Loucy (cell line): ENCODE measurements around the gene NINL.

Experiments used
- CTCF ChIP-seq: fragments of 200-600 bp; sonication (generic); conservative IDR thresholded peaks from 2 replicates; pipeline ENCODE4 v1.5.1; 2014; ENCODE audit warnings: mild to moderate bottlenecking, antibody characterized with exemption, low read length
- EZH2phosphoT487 ChIP-seq: fragments of 200-600 bp; IDR thresholded peaks from 2 replicates; pipeline ENCODE4 v1.6.1; 2018; ENCODE audit warnings: antibody characterized with exemption, mild to moderate bottlenecking, moderate library complexity, borderline replicate concordance

- TF ChIP-seq EZH2phosphoT487 (no peak), CTCF (no peak)
These were observed 15.2 kb downstream of the NINL start for GRCh38 chr20:25570148-25570530.
